CD4-positive, alpha-beta T cell treated with Interleukin-6 at 100 ng/mL for 8 hours (primary cell): ENCODE measurements around the gene DNTT.
A peak's percentile ranks its signal among the peaks of the same experiment; 100 is the strongest.

Source experiments
- DNase-seq: peaks from one replicate; pipeline ENCODE4 v3.0.0-alpha.2; 2020; ENCODE audit warnings: mixed read lengths, low spot score

The DNTT gene

DNA sequence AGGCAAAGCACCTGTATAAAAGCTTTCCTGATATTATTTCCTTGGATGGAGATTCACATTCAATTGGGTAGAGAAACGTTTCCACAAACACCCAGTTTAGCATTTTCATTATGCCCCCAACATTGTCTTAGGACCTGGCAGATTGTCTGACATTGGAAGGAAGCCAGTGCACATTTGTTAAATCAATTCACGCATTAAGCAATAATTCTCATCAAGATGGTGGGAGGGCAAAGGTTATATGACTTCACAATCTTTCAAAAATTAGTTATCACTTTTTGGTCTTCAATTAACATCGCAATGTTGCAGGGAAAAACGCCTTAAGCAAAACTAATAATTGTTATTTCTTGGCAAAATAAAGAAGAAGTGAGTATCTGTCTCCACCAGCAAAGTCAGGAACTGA lies 38.2 kb downstream of the DNTT start:
- no peak for DNase-seq

DNA sequence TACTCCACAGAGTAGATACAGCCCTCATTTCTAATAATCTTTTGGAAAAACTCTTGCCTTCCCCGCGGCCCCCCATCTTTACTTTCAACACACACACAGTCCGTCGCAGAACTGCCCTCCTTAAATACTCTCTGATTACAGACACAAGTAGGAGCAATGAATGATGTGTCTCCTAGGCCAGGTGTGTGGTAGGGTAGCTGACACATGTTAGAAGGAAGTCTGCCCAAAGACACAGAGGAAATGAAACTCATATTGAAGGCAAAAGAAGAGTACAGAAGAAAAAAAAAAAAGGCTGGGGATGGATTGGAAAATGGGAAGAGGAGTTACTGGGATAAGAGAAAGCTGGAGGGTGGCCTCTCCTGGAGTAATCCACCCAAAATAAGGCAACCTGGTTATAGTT lies 39.9 kb downstream of the DNTT start:
- DNase-seq, result no peak

DNA sequence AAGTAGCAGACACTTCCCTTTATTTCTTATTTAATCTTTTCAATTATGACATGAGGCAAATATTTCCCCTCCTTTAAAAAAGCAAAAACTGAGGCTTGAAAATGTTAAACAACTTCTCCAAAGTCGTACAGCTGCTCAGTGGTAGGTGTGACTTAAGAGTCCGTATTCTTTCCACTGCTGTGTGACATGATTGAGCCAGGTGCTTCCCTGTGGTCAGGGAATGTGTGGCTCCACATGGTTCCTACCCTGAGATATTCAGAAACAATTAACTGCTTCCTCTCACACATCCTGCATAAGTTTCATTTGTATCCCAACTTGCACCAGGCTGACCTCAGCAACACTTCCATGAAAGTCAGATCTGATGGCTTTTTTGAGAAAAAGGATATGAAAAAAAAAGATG lies 41.0 kb downstream of the DNTT start:
- DNase-seq, result no peak

DNA sequence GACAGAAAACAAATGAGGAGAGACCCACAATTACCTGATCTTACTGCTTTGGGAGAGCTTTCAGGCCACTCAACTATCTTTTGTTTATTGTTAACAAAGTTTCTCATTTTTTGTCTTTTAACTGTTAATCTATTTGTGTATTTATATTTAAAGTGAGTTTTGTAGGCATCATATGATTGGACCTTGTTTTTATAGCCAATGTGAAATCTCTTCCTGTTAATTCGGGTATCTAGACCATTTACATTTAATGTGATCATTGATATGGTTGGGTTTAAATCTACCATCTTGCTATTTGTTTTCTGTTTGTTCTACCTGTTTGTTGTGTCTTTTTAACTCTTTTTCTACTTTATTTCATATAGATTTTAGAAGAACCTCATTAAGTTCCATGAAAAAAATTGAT lies 42.1 kb downstream of the DNTT start:
- DNase-seq, result no peak

DNA sequence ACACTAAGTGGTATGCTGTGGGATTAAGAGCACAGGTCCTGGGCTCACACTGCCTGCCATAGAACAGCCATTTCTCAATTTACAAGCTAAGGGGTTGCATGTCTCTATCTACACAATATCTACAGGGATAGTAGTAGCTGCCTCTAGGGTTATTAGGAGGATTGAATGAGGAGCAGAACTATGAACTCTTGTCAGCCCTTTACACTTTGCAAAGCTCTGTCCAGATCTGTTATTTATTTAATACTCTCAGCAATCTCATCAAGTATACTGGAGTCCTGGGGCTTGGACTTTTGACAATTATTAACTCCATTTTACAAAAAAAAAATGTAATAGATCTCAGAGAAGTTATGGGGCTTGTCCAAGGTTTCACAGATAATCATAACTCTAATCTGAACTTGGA lies 47.8 kb downstream of the DNTT start:
- no peak for DNase-seq

DNA sequence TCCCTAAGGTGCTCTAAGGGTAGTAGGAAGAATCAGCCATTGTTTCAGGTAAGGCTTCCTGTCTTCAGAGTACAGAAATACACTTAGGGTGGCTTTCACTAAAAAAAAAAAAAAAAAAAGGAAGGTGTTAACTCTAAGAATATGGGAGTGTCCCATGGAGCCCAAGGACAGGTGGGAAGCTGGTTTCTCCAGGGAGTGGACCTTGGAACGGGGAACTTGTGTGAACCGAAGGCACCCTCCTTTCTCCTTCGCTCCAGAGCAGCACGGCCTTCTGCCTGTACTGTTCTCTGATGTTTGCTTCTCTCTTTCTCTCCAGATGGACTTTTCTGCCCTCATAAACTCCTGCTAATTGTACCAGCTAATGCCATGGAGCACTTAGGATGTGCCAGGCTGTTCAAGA lies 48.3 kb downstream of the DNTT start:
- DNase-seq, result no peak

DNA sequence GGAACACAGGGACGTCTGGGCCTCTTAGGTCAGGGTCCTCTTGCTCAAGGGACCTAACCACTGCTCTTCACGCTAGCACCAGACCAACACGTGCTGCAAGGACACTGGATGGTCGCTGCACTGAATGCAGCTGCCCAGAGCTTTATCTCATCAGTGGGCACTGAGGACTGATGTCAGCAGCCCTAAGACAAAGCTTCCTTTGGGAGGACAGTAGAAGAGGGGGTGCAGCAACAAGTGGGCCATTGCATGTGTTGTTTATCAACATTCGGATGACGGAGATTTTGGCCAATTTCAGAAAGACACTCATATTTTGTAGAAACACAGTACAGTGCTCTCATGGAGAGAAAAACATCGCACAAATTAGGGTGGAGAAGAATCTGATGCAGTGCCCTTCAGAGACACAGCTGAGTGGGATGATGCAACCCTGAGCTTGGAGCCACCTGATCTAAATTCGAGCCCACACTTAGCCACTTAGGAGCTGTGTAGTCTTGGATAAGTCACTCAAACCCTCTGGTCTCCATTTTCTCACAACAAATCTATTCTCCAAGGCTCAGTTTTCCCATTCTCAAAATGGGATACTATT lies 52.9 kb downstream of the DNTT start:
- DNase-seq, result no peak

DNA sequence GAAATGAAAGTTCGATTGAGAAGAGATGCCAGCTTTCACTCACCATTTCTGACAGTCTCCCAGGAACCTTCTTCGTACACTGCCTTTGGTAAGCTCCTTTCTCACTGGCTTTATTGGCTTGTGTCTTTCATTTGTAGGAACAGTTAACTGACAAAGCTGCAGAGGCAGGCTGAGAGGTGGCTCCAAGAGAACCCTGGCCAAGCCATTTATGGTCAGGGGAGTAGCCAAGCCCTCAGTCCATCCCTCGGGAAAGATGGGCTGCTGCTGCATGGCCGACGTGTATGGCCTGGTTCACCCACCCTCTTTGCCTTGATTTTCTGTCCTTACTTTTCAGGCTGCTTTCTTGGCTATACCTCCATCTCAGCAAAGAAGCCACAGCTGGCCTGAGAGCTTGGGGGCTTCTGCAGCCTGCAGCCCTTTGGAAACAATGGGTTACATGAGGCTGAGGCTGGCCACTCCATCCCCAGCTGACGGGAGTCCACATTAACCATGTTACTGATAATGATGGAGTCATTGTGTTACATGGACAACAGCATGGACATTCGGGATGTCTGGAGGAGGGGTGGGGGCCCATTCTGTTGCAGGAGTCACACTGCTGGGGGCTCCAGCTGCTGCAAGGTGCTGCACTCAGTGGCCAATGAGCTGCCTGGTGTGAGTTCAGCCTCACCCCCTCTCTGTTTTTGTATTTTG lies 54.8 kb downstream of the DNTT start, which contains the start of gene OPALIN:
TSS of gene OPALIN (minus strand) at position 152 of the 690 bp plus-strand sequence. CDS start at position 46, 106 bp downstream.
- no peak for DNase-seq

DNA sequence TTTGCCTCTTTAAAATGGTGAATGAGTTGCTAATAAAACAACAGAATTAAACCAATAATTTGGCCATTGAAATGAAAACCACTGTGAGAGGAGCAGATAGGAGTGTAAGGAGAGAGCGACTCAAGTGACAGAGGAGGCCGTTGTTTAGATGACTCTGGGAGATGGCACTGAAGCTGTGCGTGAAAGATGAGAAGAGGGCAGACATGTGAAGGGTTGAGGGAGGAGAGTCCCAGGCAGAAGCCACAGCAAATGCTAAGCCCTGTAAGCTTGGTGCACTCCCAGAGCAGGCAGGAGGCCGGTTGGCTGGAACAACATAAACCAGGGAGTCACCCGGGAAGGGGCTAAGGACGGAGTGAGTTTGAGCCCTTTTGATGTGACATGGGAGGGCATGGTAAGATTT lies 55.4 kb downstream of the DNTT start:
- DNase-seq, result no peak

DNA sequence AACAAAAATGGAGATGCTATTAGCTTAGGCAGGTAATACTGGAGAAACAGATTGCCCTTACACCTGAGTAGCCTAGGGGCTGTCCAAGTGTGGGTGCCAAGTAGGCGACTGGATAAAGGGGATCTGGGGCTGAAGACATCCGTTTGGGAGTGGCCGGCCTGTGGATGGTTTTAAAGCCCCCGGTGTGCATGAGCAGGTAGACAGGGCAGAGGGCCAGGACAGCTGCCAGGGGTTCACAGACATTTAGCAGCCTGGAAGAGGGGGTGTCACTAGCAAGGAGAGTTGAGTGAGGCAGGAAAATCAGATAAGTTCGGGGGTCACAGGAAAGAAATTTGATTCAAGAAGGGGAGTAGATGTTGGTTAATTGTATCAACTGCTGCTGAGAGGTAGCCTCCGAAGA lies 56.1 kb downstream of the DNTT start:
- DNase-seq, result no peak

DNA sequence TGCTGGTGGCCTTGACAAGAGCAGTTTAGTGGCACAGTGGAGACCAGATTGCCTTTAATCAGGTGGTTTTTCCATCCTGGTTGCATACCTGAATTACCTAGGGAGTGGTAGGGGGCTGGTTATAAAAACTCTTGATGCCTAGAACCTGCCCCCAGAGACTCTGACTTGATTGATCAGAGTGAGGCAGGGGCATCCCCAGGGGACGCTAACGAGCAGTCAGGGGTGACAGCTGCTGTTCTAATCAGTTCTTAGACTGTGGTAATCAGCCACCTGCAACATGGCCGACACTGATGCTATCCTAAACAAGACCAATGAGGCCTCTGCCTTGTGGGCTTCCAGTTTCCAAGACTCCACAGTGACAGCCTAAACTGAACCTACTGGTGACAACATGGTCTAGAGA lies 56.5 kb downstream of the DNTT start:
- DNase-seq, result no peak

DNA sequence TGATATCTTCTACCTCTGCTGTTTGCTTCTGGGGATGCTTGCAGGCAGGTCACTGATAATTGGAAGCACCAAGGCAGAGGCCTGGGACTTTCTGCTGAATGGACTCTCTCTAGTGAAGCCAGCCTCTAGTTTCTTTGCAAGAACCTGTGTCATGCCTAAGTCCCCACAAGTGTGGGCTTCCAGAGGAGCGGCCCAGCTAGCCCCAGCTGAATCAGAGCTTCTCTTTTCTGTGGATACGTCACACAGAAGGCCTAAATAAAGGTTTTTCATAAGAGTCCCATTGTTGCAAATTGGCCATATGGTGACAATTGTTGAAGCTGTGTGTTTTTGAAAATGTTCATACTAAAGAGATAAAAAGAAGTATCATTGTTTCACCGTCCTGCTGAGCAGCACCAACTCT lies 61.3 kb downstream of the DNTT start:
- DNase-seq, result no peak

DNA sequence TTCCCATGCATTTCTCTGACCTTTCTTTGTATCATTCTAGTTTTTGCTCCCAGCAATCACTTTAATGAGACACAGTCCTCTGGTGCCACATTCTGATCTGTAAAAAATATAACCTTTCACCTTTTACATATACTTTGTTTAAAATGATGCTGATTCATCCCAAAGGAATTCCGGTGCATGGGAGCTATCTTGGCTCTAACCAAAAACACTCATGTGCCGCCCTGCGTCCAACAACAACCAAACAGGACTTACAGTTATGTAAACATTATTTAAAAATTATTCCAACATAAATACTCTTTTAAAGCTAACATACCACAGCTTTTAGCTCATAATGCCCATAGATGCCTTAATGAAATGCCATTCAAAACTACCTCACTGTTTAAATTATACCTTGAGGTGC lies 62.3 kb downstream of the DNTT start:
- DNase-seq, result no peak

DNA sequence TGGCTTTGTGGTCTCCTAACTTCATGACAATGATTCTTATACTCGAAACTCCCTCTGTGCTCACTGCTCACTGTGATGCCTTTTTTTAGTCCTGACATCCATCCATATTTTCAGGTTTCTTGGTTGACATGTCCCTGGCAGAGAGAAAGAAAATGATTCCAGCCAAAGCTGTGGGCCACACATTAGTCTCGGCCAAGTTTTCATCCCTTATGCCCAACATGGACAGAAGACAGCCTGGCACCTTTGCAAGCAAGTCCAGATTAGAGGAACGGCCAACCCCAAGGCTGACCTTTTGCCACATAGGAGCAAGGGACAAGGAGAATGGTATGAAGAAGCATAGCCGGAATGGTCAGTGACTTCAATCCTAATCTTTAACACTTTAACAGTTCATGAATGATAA lies 63.2 kb downstream of the DNTT start:
- DNase-seq, result no peak

DNA sequence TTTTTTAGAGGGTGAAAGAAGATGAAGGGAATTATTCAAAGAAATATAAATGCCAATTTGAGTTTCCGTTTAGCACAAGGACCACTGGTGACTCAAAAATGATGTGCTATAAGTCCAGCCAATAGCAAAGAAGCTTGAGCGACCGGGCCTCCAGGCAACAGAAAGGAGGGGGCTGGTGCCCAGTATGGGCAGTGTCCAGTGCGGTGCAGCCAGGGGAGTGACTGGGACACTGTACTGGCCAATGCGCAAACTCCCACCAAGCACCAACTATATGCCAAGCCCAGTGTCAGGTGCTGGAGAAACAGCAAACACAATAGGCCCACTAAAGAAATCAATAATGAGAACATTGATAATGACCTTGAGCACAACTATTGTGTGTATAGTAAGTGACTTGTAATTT lies 64.7 kb downstream of the DNTT start:
- DNase-seq, result no peak

DNA sequence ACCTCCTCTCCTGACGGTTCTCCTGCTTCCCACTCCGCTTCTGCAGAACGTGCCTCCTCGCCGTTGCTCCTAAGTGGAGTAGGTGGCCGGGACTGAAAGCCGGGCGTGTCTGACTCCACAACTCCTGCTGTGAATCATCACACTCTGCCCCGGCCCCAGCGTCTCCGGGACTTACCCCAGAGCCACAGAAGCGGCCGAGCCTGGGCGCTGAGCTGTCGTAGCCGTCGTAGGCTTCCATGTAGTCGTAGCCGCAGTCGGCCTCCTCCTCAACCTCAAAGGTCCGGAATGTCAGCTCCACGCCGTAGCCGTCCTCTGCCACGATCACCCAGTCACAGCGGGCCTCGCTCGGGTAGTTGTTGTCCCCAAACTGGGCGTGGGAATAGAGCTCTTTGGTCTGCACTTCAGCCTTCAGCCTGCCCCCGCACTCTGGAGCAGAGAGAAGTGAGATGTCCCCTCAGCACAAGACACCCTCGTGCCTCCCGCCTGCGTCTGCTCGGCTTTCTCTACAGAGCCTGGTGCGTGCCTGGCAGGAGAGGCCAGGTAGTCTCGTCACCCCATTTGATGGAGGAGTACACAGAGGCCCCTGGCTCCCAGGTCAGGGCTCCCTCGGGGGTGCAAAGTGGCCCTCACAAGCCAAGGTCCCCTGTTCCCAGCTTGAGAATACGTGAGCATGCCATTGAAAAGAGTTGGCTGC lies 65.8 kb downstream of the DNTT start:
- no peak for DNase-seq

DNA sequence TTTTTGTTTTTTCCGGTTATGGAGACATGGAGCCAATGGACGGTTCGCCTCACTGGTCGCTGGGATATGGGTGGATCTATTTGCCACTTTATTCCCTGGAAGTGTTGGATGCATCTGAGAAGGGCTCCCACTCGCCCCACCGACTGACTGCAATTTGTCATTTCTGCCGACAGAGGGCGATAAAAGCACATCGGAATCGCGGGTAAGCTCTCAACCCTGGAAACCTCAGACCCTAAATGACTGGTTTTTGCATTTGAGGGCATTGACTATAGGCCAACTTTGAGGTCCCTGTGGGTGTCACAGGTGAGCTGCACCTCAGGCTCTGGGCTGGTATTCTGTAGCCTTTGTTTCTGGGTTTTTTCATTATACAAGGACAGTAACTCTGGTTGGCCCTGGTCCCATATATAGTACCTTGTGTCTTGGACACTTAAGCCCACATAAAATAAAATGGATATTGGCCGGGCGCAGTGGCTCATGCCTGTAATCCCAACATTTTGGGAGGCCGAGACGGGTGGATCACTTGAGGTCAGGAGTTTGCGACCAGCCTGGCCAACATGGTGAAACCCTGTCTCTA lies 66.4 kb downstream of the DNTT start:
- DNase-seq, result peak; percentile 38

DNA sequence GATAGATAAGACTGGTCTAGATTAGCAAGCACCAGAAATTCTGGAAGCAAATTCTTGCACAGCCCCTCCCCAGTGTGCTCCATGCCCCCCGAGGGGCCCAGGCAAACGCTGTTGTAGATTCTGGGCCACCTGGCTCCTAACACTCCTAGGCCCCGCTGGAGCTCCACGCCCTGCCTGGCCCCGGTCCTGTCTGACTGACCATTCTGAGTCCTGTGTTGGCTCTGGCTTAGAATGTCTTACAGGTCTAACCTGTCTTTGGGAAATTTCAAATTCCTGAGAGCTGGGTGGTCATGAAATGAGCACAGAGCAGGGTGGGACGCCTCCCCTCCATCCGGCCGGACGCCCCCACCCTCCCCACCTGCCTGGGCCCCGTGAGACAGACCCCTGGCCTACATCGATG lies 67.1 kb downstream of the DNTT start:
- DNase-seq, result no peak

DNA sequence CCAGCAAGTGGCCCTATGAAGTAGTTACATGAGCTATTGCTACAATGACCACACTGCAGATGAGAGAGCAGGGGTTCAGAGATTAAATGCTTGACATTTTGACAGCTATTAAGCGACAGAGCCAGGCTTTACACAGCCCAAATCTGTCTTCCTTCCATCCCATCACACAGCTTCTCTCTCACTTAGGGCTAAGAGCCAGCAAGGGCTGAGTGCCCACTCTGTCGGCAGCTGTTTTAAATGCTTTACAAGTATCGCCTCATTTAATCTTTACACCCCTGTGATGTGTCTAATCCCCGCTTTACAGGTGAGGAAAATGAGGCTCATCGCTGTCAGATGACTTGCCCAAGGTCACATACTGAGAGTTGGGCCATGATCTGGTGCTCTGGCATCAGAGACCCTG lies 69.8 kb downstream of the DNTT start:
- DNase-seq, result no peak

DNA sequence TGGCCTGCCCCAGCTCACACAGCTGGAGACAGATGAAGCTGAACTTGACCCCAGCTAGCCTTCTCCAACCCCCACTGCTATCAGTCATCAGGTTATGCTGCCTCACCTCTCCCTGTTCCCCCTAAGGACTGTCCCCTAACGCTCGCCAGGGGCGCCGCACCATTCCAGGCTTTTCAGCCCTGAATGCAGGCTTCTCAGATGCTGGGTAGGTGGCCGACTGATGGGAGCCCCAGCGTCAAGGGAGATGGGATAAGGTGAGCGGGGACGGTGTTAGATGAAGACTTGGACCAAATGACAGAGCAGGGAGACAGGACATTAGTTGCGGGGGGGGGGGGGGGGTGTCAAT lies 70.4 kb downstream of the DNTT start:
- DNase-seq, result no peak

DNA sequence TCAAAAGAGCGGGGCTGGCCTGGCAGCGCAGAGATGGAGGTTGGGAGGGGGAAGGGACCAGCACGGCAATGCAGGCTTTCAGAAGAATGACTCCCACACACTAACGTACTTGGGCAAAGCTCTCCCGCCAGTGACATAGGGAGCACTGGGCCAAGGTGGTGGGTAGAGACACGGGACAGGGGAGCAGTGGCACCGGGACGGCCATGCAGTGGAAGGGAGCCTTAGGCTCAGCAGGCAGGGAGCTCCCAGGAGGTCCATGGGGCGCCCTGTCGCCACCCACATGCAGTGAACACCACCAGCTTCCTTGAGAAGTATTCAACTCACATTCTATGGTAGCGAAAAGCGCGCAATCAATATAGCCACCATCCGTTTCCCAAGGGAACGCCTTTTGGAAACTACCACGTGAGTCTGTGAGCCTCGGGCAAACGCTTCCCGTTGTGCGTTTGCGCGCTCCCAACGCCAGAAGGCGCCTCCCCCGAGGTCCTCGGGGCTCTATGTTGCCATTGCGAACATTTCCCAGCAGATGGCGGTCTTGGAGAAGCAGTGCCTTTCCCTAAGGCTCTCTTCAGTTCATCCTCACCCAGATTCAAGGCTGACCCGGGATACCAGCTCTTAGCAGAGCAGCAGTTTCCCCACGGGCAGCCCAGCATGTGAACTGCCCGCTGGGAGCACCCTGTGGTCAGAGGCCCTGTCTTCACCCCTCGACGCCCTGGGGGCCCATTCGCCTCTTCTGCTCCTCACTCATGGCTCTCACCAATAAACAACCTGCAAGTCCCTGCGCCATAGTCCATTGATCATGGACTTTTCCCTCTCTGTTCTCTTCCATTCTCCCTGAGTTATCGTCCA lies 71.0 kb downstream of the DNTT start:
- peak; percentile 59 for DNase-seq

DNA sequence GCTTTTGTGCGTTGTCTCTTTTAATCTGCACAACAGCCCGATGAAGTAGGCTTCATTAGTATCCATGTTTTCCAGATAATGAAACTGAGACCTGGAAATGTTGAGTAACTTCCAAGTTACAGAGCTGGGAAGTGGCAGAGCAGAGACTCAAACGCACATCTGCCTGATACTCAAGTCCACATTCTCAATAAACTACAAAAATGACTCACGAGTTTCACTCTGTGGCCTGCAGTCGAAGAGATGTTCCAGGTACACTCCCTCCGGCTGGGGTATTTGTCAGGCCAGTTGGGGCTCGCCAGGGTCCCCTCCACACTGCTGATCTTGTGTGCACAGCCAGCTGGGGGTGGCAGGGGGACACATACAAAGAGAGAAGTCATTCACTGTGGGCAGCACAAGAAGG lies 72.2 kb downstream of the DNTT start:
- no peak for DNase-seq
